NCI-H748 (cell line): Measurements from ENCODE around the gene C4orf50.

Experiments used
- DNase-seq: peaks from one replicate; lab custom pipeline; 2025; ENCODE audit not compliant: unreplicated experiment; lab: John Stamatoyannopoulos, UW

The C4orf50 gene

DNA sequence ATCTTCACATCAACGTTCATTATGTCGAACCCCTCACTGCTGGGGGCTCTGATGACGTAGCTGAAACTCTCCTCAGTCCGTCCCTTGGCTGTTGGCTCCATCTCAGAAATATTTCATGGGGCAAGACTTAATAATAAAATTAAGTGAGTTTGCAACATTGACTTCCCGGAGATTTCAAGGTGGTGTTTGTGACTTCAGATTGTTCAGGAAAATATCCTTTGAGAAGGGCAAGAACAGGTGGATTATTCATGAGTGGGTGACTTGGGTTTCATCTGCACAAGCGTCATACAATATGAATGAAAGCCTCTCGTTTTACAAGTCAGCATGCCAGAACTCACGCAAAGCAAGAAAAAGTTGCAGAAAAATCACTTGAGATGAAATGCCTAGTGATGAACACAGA is at the start of gene C4orf50:
TSS of gene C4orf50 (minus strand) at position 101 of the 400 bp plus-strand sequence.
- no peak for DNase-seq

DNA sequence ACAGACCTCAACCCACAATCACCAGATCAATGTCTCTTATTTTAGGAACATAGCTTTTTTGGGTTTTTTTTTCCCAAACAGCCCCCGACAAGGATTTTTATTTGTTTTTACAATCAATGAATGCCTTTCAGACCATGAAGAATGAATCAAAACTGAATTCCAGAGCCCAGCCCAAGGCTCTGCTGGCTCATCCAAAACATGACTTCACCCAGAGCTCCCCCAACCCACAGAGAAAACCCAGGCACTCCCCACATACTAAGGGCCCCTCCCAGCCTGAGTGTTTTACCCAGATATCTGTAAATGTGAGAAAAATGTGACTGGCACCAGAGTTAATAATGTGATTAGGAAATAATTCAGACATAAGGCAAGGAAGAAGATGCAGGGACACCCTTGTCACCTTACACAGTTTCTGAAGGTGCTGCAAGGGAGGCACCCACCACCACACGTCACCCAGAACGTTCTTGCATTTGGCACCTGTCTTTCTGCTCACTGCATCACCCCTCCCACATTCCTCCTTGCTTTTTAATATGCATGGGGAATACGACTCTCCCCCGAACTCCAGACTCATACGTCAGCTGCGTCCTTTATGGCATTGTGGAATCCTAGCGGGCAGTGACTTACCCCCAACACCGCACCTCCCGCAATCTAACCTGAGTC is 47.8 kb upstream of the C4orf50 start:
- DNase-seq, result no peak

DNA sequence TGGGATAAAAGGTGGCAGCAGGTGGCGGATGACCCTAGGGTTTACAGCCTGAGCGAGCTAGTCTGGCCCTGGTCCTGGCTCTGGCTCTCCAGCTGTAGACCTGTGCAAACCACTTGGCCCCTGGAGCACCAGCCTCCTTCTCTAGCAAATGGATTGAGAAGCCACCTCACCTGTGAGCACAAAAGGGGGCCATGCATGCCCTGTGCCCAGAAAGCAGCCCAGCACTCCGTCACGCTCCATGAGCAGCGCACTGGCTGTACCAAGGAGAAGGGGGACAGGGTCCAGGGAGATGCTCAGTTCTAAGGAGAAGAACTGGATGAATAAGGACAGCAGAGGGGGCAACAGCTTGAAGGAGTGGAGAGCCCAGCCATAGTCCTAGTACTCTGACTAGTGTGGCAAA is 46.9 kb upstream of the C4orf50 start:
- no peak for DNase-seq

GRCh38 chr4:6064383-6064782 is 46.2 kb upstream of the C4orf50 start:
- no peak for DNase-seq

- DNase-seq, result no peak
These were observed 45.5 kb upstream of the C4orf50 start for GRCh38 chr4:6063684-6064083.

DNA sequence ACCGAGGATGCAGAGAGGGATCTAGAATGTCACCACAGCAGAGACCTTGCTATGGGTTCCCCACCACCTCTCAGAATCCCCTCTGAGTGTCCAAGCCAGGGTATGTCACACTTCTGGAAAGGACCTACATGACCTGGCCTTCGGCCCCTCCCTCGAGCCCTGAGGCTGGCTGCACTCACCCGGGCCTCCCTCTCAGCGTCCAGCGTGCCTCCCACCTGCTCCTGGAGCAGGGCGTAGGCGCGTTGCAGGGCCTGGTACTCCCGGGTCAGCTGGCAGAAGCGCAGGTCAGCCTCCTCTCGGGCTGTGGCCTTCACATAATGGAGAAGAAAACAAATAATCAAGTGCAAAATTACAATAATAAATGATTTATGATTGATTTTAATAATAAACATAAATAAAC is 43.9 kb upstream of the C4orf50 start:
- DNase-seq, result no peak

DNA sequence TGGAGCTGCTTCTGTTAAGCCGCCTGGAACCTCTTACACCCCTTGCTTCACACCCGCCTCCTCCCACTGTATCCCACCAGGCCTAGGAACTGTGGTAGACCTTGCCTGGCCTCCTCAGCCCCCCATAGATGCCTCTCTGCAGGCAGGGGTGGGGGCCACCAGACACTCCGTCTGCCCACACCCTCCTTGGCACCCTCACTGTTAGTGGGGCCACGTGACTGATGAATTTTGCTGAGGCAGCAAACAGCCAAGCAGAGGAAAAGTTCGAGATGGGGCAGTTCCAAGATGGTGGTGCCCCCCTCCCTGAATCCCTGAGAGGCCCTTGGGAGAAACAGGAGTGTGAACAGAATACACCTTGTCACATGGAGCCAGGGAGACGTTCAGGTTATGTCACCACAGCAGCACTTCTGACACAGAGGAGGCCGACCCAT is 41.2 kb upstream of the C4orf50 start:
- no peak for DNase-seq

DNA sequence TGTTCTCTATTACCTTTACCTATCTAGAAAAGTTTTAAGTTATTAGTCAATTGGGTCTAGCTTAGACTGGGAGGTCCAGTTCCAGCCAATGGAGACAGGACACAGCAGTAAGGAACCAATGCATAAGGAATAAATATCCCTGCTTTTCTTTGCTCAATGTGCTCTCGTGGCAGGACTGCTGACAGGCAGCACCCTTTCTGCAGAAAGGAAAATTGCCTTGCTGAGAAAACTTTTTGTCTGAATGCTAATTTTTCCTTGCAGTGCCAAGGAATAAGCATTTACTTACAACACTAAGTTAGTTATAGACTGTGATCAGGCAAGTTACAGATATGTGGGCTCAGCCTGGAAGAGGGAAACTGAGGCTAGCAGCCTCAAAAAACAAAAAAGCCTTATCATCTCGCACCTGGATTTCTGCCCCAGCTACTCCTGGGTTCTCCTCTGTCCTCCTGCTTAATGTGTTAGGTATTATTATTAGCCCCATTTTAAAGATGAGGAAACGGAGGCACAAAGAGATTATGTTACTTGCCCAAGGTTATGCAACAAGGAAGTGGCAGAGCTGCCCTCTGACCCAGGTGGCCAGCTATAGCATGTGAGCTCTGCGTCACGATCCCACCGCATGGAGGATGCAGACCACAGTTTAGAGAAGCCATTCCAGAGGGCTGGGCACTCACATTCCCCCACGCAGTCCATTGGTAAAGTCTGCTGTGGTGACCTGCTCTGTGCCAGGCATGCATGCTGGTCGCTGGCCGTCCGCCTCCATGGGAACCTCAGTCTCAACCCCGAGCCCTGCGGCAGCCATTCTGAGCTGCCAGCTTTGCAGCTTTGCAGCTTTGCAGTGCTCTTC is 40.5 kb upstream of the C4orf50 start:
- peak; percentile 1 for DNase-seq

GRCh38 chr4:6056976-6057766 is 38.9 kb upstream of the C4orf50 start:
- DNase-seq, result no peak

DNA sequence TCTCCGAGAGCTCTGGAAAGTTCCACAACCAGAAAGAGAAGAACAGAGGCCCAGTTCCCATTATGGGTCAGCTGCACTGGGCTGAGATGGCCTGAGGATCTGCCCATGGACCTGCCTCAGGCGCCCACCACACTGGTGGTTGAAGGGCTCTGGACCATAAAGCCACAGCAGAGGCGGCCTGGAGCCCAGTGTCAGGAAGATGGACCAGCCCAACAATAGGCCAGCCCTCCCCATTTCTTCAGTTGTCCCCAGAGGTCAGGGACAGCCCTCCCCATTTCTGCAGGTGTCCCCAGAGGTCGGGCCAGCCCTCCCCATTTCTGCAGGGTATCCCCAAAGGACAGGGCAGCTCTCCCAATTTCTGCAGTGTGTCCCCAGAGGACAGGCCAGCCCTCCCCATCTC is 37.2 kb upstream of the C4orf50 start:
- no peak for DNase-seq

DNA sequence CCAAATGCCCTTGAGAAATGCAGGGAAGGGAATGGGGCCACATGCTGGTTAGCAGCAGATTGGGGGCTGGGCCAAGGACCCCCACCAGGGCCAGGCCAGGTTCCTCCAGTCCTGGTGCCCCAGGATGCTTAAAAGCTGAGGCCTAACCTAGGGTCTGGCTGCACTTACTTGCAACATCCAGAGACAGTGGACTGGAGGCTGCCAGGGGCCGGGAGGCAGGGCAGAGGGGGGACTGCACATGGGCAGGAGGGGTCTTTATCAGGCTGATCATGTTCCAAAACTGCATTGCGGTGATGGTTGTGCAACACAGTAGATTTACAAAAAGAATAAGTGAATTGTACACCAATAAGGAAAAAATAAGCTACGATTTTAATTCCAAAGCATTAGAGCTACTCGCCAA is 36.8 kb upstream of the C4orf50 start:
- DNase-seq, result no peak

DNA sequence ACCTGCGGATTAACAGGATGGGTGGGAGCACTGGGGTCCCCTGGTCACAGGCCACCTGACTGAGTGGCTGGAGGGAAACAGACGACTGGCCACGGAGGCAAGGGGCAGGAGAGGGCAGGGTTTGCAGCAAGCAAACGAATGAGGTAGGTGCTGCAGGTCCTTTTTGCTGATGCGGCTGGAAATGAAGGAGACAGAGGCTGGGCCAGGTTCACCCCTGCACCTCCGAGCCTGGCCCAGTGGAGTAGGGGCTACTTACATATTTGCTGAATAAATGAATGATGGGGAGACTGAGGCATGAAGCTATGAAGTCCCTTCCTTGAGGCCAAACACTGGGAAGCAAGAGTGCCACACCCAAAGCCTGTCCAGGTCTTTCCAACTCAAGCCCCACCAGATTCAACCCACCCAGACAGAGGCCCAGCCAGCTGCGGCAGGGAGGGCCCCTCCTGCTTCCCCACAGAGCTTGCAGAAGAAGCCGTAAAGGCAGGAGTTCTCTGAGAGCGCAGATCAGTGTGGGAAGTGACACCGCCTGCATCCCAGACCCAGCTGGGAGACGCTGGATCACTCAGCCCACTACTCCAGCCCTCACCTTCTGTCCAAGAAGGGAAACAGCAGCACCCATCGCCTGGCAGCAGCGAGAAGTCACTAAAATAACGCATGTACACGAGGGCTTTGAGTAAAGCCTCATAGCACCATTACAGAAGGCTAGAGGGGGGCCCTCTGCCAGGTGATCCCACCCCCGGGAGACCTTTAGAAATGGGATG is 36.1 kb upstream of the C4orf50 start:
- no peak for DNase-seq

- DNase-seq, result no peak
These were observed 34.4 kb upstream of the C4orf50 start for GRCh38 chr4:6052679-6053078.

DNA sequence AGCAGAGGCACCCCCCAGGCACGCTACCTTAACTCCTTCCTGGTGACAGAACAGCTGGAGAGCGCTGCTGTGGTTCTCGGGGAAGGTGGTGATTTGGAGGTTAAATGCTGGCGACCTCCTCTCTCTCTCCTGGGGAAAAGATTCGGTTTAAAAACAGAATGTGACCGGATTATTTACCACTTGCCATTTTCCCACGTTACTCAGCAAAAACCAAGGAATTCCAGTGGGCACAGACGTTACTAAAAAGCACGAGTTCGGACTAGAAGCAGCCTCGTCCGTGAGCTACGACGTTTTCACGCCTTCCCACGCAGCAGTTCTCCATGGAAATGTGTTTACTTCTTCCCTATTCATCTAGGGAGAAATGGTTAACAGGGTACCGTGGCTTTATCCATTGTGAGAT is 32.3 kb upstream of the C4orf50 start:
- no peak for DNase-seq

DNA sequence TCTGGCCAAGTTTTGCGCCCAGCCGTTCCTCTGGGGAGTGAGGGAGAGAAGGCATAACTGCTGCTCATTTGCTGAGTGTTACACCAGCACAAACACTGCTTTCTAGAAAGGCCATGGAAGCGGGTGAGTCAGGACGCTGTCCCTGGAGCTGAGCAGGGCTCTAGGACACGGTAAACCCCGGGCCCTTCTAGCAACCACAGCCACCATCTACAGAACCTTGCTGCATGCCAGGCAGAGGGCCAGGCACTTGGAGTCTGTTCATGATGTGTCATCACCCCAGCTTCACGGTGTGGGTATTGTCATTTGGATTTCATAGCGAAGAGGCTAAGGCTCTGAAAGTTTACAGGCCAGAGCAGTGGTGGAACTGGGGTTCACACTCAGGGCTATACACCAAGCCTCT is 31.8 kb upstream of the C4orf50 start:
- no peak for DNase-seq

- no peak for DNase-seq
These were observed 31.0 kb upstream of the C4orf50 start for GRCh38 chr4:6049278-6049677.

DNA sequence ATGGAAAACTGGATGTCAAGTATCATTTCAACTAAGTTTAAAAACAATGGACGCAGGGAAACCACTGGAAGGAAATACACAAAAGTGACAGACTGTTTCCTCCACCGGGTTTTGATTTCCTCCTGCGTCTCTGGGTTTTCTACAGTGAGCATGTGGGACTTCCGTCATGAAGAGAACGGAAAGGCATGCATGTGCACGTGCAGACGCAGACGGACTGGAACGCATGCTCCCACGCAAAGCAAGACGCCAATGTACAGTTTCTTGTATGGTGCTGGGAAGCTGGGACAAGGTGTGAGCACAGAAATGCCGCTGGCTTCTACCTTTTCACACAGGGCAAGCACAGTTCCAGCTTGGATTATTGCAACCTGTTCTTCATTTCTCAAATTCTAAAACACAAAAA is 30.3 kb upstream of the C4orf50 start:
- no peak for DNase-seq

DNA sequence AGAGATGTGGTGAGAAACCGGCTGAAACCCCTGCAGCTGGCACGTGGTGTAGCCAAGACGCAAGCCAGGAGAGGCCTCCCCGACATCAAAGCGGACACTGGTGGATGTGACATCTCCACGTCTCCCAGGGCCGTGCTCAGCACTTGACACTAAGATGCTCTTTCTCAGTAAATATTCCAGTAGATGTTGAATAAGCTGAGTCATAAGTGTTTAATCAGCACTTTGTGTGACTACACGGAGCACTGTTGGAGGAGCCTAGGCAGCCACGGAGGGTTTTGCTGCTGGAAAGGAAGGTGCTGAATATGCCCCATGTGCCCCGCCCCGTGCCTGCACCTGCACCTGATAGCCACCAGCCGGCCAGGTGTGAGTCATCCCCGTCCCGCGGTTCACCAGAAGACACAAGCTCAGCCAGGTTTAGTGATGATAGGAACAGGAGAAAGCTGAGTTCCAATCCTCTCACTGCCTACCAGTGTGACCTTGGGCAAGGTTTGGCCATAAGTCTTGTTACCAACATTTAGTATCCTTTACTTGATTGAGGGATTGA is 29.0 kb upstream of the C4orf50 start:
- DNase-seq, result no peak

GRCh38 chr4:6046526-6047129 is 28.4 kb upstream of the C4orf50 start:
- DNase-seq, result no peak

DNA sequence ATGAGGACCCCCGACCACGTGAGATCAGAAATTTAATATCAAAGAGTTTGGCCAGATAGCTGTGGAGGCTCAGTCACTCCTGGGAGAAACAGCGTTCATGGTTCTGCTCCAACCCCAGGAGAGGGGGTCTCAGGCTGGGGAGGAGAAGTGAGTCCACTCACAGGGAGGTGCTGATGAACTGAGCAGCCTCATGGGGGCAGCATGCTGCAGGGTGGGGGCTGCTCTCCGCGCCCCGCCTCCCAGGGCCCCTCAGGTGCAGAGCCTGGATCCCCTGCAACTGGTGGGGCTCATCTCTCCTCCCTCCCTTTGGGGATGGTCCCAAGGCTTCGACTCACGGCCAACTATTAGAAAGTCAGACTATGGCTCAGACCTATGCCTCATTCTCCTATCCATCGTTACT is 26.6 kb upstream of the C4orf50 start:
- no peak for DNase-seq
